ENCODE data around the gene GPSM1.

The GPSM1 gene

GRCh38 chr9:136305804-136306203, 21.5 kb upstream of the GPSM1 start:
- DNase-seq = no peak

- no peak for DNase-seq
Measured at GRCh38 chr9:136306211-136307208, 20.8 kb upstream of the GPSM1 start.

- no peak for DNase-seq
Measured at GRCh38 chr9:136307215-136307750, 20.1 kb upstream of the GPSM1 start.

GRCh38 chr9:136308006-136308701, 19.2 kb upstream of the GPSM1 start:
- DNase-seq = no peak

- DNase-seq = no peak
Measured at GRCh38 chr9:136308702-136309053, 18.7 kb upstream of the GPSM1 start.

GRCh38 chr9:136309101-136309801, 18.1 kb upstream of the GPSM1 start:
- DNase-seq = peak; percentile 99

GRCh38 chr9:136309806-136310220, 17.5 kb upstream of the GPSM1 start:
- DNase-seq = no peak

GRCh38 chr9:136310273-136311030, 16.9 kb upstream of the GPSM1 start:
- DNase-seq = peak; percentile 98

- peak; percentile 86 for DNase-seq
Measured at GRCh38 chr9:136311051-136312008, 16.0 kb upstream of the GPSM1 start.

- no peak for DNase-seq
Measured at GRCh38 chr9:136312009-136312375, 15.3 kb upstream of the GPSM1 start.

- DNase-seq = peak; percentile 30
Measured at GRCh38 chr9:136312436-136312835, 14.9 kb upstream of the GPSM1 start.

GRCh38 chr9:136313111-136314055, 14.0 kb upstream of the GPSM1 start:
- no peak for DNase-seq

- DNase-seq = no peak
Measured at GRCh38 chr9:136314056-136314416, 13.3 kb upstream of the GPSM1 start.

GRCh38 chr9:136314944-136315343, 12.4 kb upstream of the GPSM1 start:
- DNase-seq = no peak

- no peak for DNase-seq
Measured at GRCh38 chr9:136316271-136316751, 11.0 kb upstream of the GPSM1 start.

GRCh38 chr9:136316896-136317676, 10.3 kb upstream of the GPSM1 start:
- peak; percentile 89 for DNase-seq

- DNase-seq = no peak
Measured at GRCh38 chr9:136317695-136318094, 9.6 kb upstream of the GPSM1 start.

GRCh38 chr9:136318111-136318775, 9.1 kb upstream of the GPSM1 start:
- DNase-seq = no peak

Measured in NCI-H2171 (cell line).